ENCODE results near the gene CLEC16A. TPM values are rescaled to one million over a fixed set of nuclear protein-coding genes. Genes with fewer than 3 reads are reported as not detected.

Gene CLEC16A
- total and polyA plus RNA-seq, 9 of the 15 experiments (the other 6 are each of a cell fraction or from before 2014, with no cell fraction given) = 1.00 to 22.3 (median 10.0) TPM

- TF ChIP-seq SOX6 (IDR thresholded peaks at IDR 0.05) (0 out of 2 replicates have a peak, but pooled peaks have one; percentile 12), SP2 (IDR thresholded peaks at IDR 0.05; ENCODE audit: extremely low read depth, low read depth, low read length, poor library complexity, severe bottlenecking) (no peak), PURB (CRISPR knock-in tag; IDR thresholded peaks at IDR 0.05; ENCODE audit: low read depth) (no peak), MAZ (CRISPR knock-in tag; conservative IDR thresholded peaks at IDR 0.05 in 1 of 2, IDR thresholded peaks at IDR 0.05 in 1 of 2) (no peak), RBM14 (IDR thresholded peaks at IDR 0.05; ENCODE audit: borderline replicate concordance, insufficient read depth, low read depth, low read length) (no peak), ZNF57 (CRISPR knock-in tag; IDR thresholded peaks at IDR 0.05) (no peak), ZFP91 (CRISPR knock-in tag; IDR thresholded peaks at IDR 0.05) (no peak), CHD1 (IDR thresholded peaks at IDR 0.05; ENCODE audit: low read length) (no peak), ZNF212 (CRISPR knock-in tag; IDR thresholded peaks at IDR 0.05) (no peak), JUND (IDR thresholded peaks at IDR 0.05; ENCODE audit: borderline replicate concordance, low read depth, low read length) (no peak; the same call in 1 of the 2 replicates), JUND (tag; IDR thresholded peaks at IDR 0.05; ENCODE audit: borderline replicate concordance, low read depth, low read length) (no peak; the same call in 2 of the 3 replicates), NCOR1 (IDR thresholded peaks at IDR 0.05) (peak; percentile 22; the same call in 1 of the 2 replicates), ZNF766 (CRISPR knock-in tag; conservative IDR thresholded peaks at IDR 0.05) (no peak), CSDE1 (IDR thresholded peaks at IDR 0.05) (no peak), ZSCAN29 (IDR thresholded peaks at IDR 0.05) (no peak), ZNF780A (CRISPR knock-in tag; IDR thresholded peaks at IDR 0.05) (no peak), NR0B1 (IDR thresholded peaks at IDR 0.05; ENCODE audit: partially characterized antibody) (no peak), CBFA2T3 (IDR thresholded peaks at IDR 0.05) (peak; percentile 74), MEF2A (IDR thresholded peaks at IDR 0.05; ENCODE audit: control insufficient read depth, low read depth, low read length) (peak; percentile 81; the same call in 1 of the 2 replicates), HNRNPK (IDR thresholded peaks at IDR 0.05; ENCODE audit: low read depth, low read length, poor library complexity, severe bottlenecking) (no peak)
- TF ChIP-seq, protein P1, sequence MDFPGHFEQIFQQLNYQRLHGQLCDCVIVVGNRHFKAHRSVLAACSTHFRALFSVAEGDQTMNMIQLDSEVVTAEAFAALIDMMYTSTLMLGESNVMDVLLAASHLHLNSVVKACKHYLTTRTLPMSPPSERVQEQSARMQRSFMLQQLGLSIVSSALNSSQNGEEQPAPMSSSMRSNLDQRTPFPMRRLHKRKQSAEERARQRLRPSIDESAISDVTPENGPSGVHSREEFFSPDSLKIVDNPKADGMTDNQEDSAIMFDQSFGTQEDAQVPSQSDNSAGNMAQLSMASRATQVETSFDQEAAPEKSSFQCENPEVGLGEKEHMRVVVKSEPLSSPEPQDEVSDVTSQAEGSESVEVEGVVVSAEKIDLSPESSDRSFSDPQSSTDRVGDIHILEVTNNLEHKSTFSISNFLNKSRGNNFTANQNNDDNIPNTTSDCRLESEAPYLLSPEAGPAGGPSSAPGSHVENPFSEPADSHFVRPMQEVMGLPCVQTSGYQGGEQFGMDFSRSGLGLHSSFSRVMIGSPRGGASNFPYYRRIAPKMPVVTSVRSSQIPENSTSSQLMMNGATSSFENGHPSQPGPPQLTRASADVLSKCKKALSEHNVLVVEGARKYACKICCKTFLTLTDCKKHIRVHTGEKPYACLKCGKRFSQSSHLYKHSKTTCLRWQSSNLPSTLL (IDR thresholded peaks at IDR 0.05) = no peak
These were observed 146.8 kb downstream of the CLEC16A start (continued) for GRCh38 chr16:11091021-11091785.

Data from K562 (cell line).